Measurements from ENCODE around the gene ZSWIM1.

ZSWIM1 gene

DNA sequence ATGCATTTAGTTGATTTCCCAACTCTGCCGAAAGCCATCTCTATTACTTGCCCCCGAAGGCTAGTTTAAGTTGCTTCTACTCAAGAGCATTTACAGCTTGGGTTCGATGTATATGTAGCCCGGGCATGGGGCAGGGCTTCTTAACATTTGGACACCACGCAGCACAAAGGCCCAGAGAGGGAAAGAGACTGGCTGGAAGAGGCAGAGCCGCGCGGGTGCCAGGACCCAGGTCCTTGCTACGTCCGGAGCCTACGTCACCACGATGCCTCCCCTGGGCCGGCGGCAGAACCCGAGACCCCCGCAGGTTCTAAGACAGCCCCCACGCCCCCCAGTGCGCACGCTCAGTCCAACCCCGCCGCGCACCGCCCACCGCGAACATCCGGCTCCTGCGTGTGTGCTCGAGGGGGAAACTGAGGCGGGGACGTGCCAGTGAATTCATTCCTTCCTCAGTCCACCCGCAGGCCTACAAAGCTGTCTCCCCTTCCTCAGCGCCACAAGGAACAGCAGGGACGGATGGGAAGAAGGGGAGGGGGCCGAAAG is 53.1 kb downstream of the ZSWIM1 start:
- peak; percentile 57 for DNase-seq (ENCODE audit: low read depth)
- TF ChIP-seq, protein P1, sequence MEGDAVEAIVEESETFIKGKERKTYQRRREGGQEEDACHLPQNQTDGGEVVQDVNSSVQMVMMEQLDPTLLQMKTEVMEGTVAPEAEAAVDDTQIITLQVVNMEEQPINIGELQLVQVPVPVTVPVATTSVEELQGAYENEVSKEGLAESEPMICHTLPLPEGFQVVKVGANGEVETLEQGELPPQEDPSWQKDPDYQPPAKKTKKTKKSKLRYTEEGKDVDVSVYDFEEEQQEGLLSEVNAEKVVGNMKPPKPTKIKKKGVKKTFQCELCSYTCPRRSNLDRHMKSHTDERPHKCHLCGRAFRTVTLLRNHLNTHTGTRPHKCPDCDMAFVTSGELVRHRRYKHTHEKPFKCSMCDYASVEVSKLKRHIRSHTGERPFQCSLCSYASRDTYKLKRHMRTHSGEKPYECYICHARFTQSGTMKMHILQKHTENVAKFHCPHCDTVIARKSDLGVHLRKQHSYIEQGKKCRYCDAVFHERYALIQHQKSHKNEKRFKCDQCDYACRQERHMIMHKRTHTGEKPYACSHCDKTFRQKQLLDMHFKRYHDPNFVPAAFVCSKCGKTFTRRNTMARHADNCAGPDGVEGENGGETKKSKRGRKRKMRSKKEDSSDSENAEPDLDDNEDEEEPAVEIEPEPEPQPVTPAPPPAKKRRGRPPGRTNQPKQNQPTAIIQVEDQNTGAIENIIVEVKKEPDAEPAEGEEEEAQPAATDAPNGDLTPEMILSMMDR (IDR thresholded peaks at IDR 0.05; ENCODE audit: low read length, missing control alignments) = no peak
- peak overlapping the region; percentile 97 for H3K4me3 ChIP-seq (replicated peaks; ENCODE audit: low read depth, low read length)
